Endothelial cell of umbilical vein (primary cell): ENCODE measurements around the gene NT5C. TPM values are rescaled to one million over a fixed set of nuclear protein-coding genes. Genes with fewer than 3 reads are reported as not detected.

Experiments
- BruUV-seq: library from RNA; stranded (reverse); fragments of 400-500 nt; replicated peaks from 2 replicates; lab custom pipeline; 2021; lab: Mats Ljungman, UMichigan
- CTCF ChIA-PET: fragments of 300-600, 350-600 bp; sonication (Branson Sonifier 250); formaldehyde crosslinking; loops from one replicate; lab custom pipeline; 2021; ENCODE audit warnings: antibody characterized with exemption, inconsistent platforms; lab: Charles Lee
- POLR2A ChIA-PET: fragments of 300-600, 350-600 bp; sonication (Branson Sonifier 250); formaldehyde crosslinking; loops from one replicate; lab custom pipeline; 2021; ENCODE audit warnings: antibody characterized with exemption, inconsistent platforms; lab: Charles Lee
- DNase-seq: peaks from one replicate; pipeline ENCODE4 v3.0.0-alpha.2; 2011; ENCODE audit warnings: low read depth, low spot score
- FAIRE-seq: peaks from 2 replicates; lab custom pipeline; 2011; peaks lifted over from hg19 to GRCh38; lab: Jason Lieb, UNC
- H2AFZ ChIP-seq: 2 replicates; pipeline ENCODE4 v1.6.0; 2012; ENCODE audit warnings: low read depth, low read length, control low read depth, inconsistent platforms
- H3K27ac ChIP-seq: 2 replicates; pipeline ENCODE4 v1.5.1; 2011; ENCODE audit warnings: low read depth, mild to moderate bottlenecking, control low read depth, low read length, moderate library complexity; ENCODE audit not compliant: insufficient read depth
- H3K27me3 ChIP-seq, 2 experiments: 2 replicates each; pipeline versions ENCODE4 v1.6.0 to v1.6.1; 2011; ENCODE audit warnings: low read length in 2 of 2, mixed read lengths in 1 of 2; ENCODE audit not compliant: control insufficient read depth in 2 of 2, insufficient read depth in 2 of 2
- H3K36me3 ChIP-seq, 2 experiments: 2 replicates in 1 of 2; 3 replicates in 1 of 2; pipeline ENCODE4 v1.5.1; 2011; ENCODE audit warnings: low read length in 2 of 2, mild to moderate bottlenecking in 1 of 2, moderate library complexity in 1 of 2; ENCODE audit not compliant: control insufficient read depth in 2 of 2, insufficient read depth in 2 of 2; ENCODE audit errors: extremely low read depth in 1 of 2
- H3K4me1 ChIP-seq: 3 replicates; pipeline ENCODE4 v1.5.1; 2011; ENCODE audit warnings: mild to moderate bottlenecking, low read length; ENCODE audit not compliant: control insufficient read depth, insufficient read depth; ENCODE audit errors: extremely low read depth
- H3K4me2 ChIP-seq: 2 replicates; pipeline ENCODE4 v1.6.1; 2011; ENCODE audit warnings: low read length, control low read depth, mixed read lengths; ENCODE audit not compliant: insufficient read depth
- H3K4me3 ChIP-seq, 3 experiments: fragments of 200-600 bp in 1 of 3; sonication (generic), shearing (Covaris generic) in 1 of 3; replicated peaks in 1 of 3; 2 replicates each; pipeline ENCODE4 v1.5.1; 2011 to 2016; ENCODE audit warnings: control low read depth in 3 of 3, low read length in 3 of 3, mild to moderate bottlenecking in 2 of 3, inconsistent platforms in 1 of 3, low read depth in 1 of 3, moderate library complexity in 1 of 3; ENCODE audit not compliant: insufficient read depth in 1 of 3
- H3K79me2 ChIP-seq: 2 replicates; pipeline ENCODE4 v1.6.0; 2012; ENCODE audit warnings: low read length, inconsistent platforms; ENCODE audit not compliant: control insufficient read depth, insufficient read depth
- H3K9ac ChIP-seq: replicated peaks from 2 replicates; pipeline ENCODE3; 2011; ENCODE audit warnings: low read length, control low read depth; ENCODE audit not compliant: insufficient read depth; ENCODE audit errors: extremely low read depth
- H3K9me1 ChIP-seq: replicated peaks from 3 replicates; pipeline ENCODE4 v1.6.0; 2011; ENCODE audit warnings: mild to moderate bottlenecking, low read length; ENCODE audit not compliant: control insufficient read depth, insufficient read depth; ENCODE audit errors: extremely low read depth
- H3K9me3 ChIP-seq: replicated peaks from 2 replicates; pipeline ENCODE4 v1.5.1; 2012; ENCODE audit warnings: low read length, inconsistent platforms; ENCODE audit not compliant: control insufficient read depth, insufficient read depth
- H4K20me1 ChIP-seq: replicated peaks from 2 replicates; pipeline ENCODE3; 2011; ENCODE audit warnings: mild to moderate bottlenecking, low read length; ENCODE audit not compliant: control insufficient read depth, insufficient read depth; ENCODE audit errors: extremely low read depth
- EZH2 ChIP-seq: IDR thresholded peaks from 2 replicates; pipeline ENCODE4 v1.6.1; 2012; ENCODE audit warnings: borderline replicate concordance, low read depth, mild to moderate bottlenecking, moderate library complexity, low read length, inconsistent platforms; ENCODE audit not compliant: severe bottlenecking
- FOS ChIP-seq: IDR thresholded peaks from 2 replicates; pipeline ENCODE4 v1.6.1; 2011; ENCODE audit warnings: mild to moderate bottlenecking, low read length, moderate library complexity, borderline replicate concordance; ENCODE audit not compliant: insufficient read depth
- GATA2 ChIP-seq: IDR thresholded peaks from 2 replicates; pipeline ENCODE4 v1.7.0; 2011; ENCODE audit warnings: low read depth, mild to moderate bottlenecking, moderate library complexity, mixed read lengths, low read length; ENCODE audit not compliant: insufficient read length, insufficient read depth
- JUN ChIP-seq: IDR thresholded peaks from 2 replicates; pipeline ENCODE4 v1.6.1; 2011; ENCODE audit warnings: borderline replicate concordance, low read depth; ENCODE audit not compliant: insufficient read length, insufficient read depth
- MYC ChIP-seq: IDR thresholded peaks from one replicate; pipeline ENCODE4 v1.6.1; 2011; ENCODE audit warnings: mild to moderate bottlenecking, low read depth, low read length
- POLR2A ChIP-seq: IDR thresholded peaks from 2 replicates; pipeline ENCODE4 v1.6.1; 2012; ENCODE audit warnings: low read depth, mild to moderate bottlenecking, control low read depth, low read length
- POLR2AphosphoS5 ChIP-seq: IDR thresholded peaks from 2 replicates; pipeline ENCODE4 v1.6.1; 2012; ENCODE audit warnings: low read depth, mild to moderate bottlenecking, control low read depth, low read length, moderate library complexity; ENCODE audit not compliant: insufficient read depth
- dilution Hi-C: fragments of 300-500 bp; cut with MboI; formaldehyde crosslinking; loops from one replicate; pipeline ENCODE4 v1.15.0; 2019; ENCODE audit warnings: low sequenced_read_pairs; ENCODE audit not compliant: extremely low pct_ligation_motif_present
- intact Hi-C: fragments of 100-400 bp; cut with micrococcal nuclease; formaldehyde crosslinking; loops from one replicate; pipeline ENCODE4 v1.10.0; 2022
- polyA plus RNA-seq, 4 experiments: library from polyadenylated mRNA; depleted of rRNA in 3 of 4; stranded (reverse) in 3 of 4; unstranded in 1 of 4; fragments of >200 nt; gene quantifications; 2 replicates each; pipeline versions ENCODE4 v1.2.1 to v1.2.3, GENCODE V29; 2011 to 2012; ENCODE audit warnings: missing spikeins in 1 of 4
- total RNA-seq: library from RNA; stranded (reverse); gene quantifications from 2 replicates; pipeline ENCODE4 v1.2.3, GENCODE V29; 2021
- TF ChIP-seq, protein P1 (sequence below): IDR thresholded peaks from 2 replicates; pipeline ENCODE4 v1.6.1; 2011; ENCODE audit not compliant: insufficient read depth, insufficient read length
- TF ChIP-seq, protein P2 (sequence below), 2 donors: IDR thresholded peaks; 1 replicate in 1 of 2; 2 replicates in 1 of 2; pipeline ENCODE4 v1.5.1; 2011; ENCODE audit warnings: low read length in 2 of 2, mild to moderate bottlenecking in 2 of 2, moderate library complexity in 2 of 2, control low read depth in 1 of 2, inconsistent platforms in 1 of 2, low read depth in 1 of 2; ENCODE audit not compliant: insufficient read depth in 1 of 2; ENCODE audit errors: extremely low read depth in 1 of 2

NT5C gene
- total and polyA plus RNA-seq, 2 donors (not counting 3 experiments of a cell fraction or from before 2014, with no cell fraction given), result 29.1 to 39.2 TPM

DNA sequence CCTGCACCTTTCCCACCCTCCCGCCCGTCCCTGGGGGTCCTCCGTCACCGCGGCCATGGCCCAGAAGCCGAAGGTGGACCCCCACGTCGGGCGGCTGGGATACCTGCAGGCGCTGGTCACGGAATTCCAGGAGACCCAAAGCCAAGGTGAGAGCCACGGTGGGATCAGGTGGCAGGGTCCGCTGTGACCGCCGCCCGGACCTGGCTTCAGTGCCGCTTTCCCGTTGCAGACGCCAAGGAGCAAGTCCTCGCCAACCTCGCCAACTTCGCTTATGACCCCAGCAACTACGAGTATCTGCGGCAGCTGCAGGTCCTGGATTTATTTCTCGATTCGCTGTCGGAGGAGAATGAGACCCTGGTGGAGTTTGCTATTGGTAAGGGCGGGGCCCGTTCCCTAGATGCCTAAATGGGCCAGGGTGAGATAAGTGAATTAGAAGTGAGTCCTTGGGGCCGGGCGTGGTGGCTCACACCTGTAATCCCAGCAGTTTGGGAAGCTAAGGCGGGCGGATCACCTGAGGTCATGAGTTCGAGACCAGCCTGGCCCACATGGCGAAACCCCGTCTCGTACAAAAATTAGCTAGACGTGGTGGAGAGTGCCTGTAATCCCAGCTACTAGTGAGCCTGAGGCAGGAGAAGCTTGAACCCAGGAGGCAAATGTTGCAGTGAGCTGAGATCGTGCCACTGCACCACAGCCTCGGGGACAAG is 21.2 kb downstream of the NT5C start:
- dilution Hi-C loops (no loop called here), intact Hi-C loops (no loop called here)
- Histone ChIP-seq H3K27ac (no peak overlapping the region), H3K4me1 (peaks cover 21% of the 10 kb centered on the region), H4K20me1 (no peaks in the 10 kb centered on the region), H3K9me3 (no peaks in the 10 kb centered on the region), H3K4me3 (peak overlapping the region; percentile 22 to 74 (median 71)), H2AFZ (peak overlapping the region; percentile 9), H3K36me3 (no peaks in the 10 kb centered on the region), H3K4me2 (peak overlapping the region; percentile 57), H3K9ac (peak overlapping the region; percentile 36), H3K27me3 (no peaks in the 10 kb centered on the region), H3K9me1 (no peaks in the 10 kb centered on the region), H3K79me2 (no peaks in the 10 kb centered on the region)
- ChIA-PET POLR2A (interaction anchor here (0.9 to 1.1 kb wide), 2 partner anchors 34 to 79 kb away, joined by 3 to 7 read pairs; no protein-coding TSS in a partner anchor), CTCF (interaction anchor here (0.6 to 4.3 kb wide), 17 partner anchors 14 to 160 kb away, joined by 3 to 37 read pairs (median 5); partner anchors contain the start of genes MIF4GD, NT5C and NUP85)
- FAIRE-seq (peak; percentile 72), DNase-seq (no peak)
- TF ChIP-seq POLR2A (no peak), FOS (no peak), EZH2 (no peak), GATA2 (no peak), POLR2AphosphoS5 (no peak), MYC (no peak), JUN (no peak)
- TF ChIP-seq, protein P1, sequence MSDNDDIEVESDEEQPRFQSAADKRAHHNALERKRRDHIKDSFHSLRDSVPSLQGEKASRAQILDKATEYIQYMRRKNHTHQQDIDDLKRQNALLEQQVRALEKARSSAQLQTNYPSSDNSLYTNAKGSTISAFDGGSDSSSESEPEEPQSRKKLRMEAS, result no peak
- TF ChIP-seq, protein P2, sequence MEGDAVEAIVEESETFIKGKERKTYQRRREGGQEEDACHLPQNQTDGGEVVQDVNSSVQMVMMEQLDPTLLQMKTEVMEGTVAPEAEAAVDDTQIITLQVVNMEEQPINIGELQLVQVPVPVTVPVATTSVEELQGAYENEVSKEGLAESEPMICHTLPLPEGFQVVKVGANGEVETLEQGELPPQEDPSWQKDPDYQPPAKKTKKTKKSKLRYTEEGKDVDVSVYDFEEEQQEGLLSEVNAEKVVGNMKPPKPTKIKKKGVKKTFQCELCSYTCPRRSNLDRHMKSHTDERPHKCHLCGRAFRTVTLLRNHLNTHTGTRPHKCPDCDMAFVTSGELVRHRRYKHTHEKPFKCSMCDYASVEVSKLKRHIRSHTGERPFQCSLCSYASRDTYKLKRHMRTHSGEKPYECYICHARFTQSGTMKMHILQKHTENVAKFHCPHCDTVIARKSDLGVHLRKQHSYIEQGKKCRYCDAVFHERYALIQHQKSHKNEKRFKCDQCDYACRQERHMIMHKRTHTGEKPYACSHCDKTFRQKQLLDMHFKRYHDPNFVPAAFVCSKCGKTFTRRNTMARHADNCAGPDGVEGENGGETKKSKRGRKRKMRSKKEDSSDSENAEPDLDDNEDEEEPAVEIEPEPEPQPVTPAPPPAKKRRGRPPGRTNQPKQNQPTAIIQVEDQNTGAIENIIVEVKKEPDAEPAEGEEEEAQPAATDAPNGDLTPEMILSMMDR (IDR thresholded peaks at IDR 0.05; ENCODE audit: extremely low read depth in 1 of 2, insufficient read depth in 1 of 2, low read depth in 1 of 2, low read length in 2 of 2), result no peak
- BruUV-seq, result no TSS peak
